MCF 10A (cell line): ENCODE measurements around the gene AMPH. TPM values are rescaled to one million over a fixed set of nuclear protein-coding genes. Genes with fewer than 3 reads are reported as not detected.
A peak's percentile ranks its signal among the peaks of the same experiment; 100 is the strongest.

ENCODE experiments used
- BruUV-seq: library from RNA; stranded (reverse); fragments of 400-500 nt; replicated peaks from 2 replicates; lab custom pipeline; 2021; lab: Mats Ljungman, UMichigan
- CTCF ChIA-PET: fragments of 300-600 bp; sonication (Branson Sonifier 250); formaldehyde crosslinking; extraction: SDS; loops from one replicate; lab custom pipeline; 2021; ENCODE audit warnings: antibody characterized with exemption, inconsistent platforms; lab: Yijun Ruan, JAX
- POLR2A ChIA-PET: fragments of 300-600, 350-650 bp; sonication (Branson Sonifier 250); formaldehyde crosslinking; extraction: SDS; loops from one replicate; lab custom pipeline; 2020; ENCODE audit warnings: antibody characterized with exemption, inconsistent platforms; lab: Yijun Ruan, JAX
- DNase-seq: peaks from one replicate; pipeline ENCODE4 v3.0.0-alpha.2; 2018; ENCODE audit not compliant: unreplicated experiment
- H3K27ac Mint-ChIP-seq: one replicate; pipeline ENCODE4 v1.8.0; 2022; ENCODE audit warnings: mild to moderate bottlenecking, low read depth, mixed read lengths; ENCODE audit not compliant: unreplicated experiment
- H3K27me3 Mint-ChIP-seq: one replicate; pipeline ENCODE4 v1.8.0; 2022; ENCODE audit warnings: mixed read lengths; ENCODE audit not compliant: insufficient read depth, unreplicated experiment
- H3K36me3 Mint-ChIP-seq: one replicate; pipeline ENCODE4 v1.8.0; 2022; ENCODE audit warnings: mild to moderate bottlenecking, moderate library complexity, mixed read lengths; ENCODE audit not compliant: insufficient read depth, unreplicated experiment
- H3K4me1 Mint-ChIP-seq: one replicate; pipeline ENCODE4 v1.8.0; 2022; ENCODE audit warnings: mixed read lengths; ENCODE audit not compliant: insufficient read depth, unreplicated experiment
- H3K4me3 Mint-ChIP-seq: one replicate; pipeline ENCODE4 v1.8.0; 2022; ENCODE audit warnings: mild to moderate bottlenecking, moderate library complexity, mixed read lengths; ENCODE audit not compliant: unreplicated experiment
- H3K9me3 Mint-ChIP-seq: one replicate; pipeline ENCODE4 v1.8.0; 2022; ENCODE audit warnings: mixed read lengths; ENCODE audit not compliant: unreplicated experiment
- intact Hi-C: fragments of 100-400 bp; cut with micrococcal nuclease; formaldehyde crosslinking; loops from 2 replicates; pipeline ENCODE4 v1.14.1; 2022
- total RNA-seq: library from RNA; stranded (reverse); gene quantifications from 2 replicates; pipeline ENCODE4 v1.2.3, GENCODE V29; 2022
- TF ChIP-seq, protein P1 (sequence below): fragments of 200-600 bp; IDR thresholded peaks from one replicate; pipeline ENCODE4 v1.8.0; 2022; ENCODE audit warnings: antibody characterized with exemption, mild to moderate bottlenecking; ENCODE audit not compliant: unreplicated experiment

Gene AMPH
- total RNA-seq, 1 experiment from 2014 or later: 0.63 TPM

DNA sequence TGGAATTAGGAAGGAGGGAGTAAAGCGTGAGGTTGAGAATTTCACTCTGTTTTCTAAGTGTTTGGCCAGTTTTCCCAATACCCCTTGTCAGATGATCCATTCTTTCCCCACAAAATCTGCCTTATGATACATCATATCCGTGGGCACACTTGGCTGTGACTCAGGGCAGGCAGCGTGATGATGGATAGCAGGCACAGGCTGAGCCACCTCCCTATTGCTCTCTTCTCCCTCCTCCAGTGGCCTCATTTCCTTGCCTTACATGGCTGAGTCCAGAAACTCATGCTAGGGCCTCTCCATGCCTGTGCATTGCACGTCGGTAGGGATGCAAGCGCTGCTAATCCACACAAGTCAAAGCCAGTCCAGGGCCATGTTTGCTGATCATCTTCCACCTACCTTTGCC is 128.3 kb downstream of the AMPH start:
- no peak overlapping the region for H3K27ac Mint-ChIP-seq
- no peak for DNase-seq
- intact Hi-C loops: no loop called here
- H3K4me3 Mint-ChIP-seq: no peak overlapping the region
- no TSS peak for BruUV-seq
- CTCF ChIA-PET: no interaction called here
- H3K36me3 Mint-ChIP-seq: no peaks in the 10 kb centered on the region
- peaks cover 34% of the 10 kb centered on the region for H3K27me3 Mint-ChIP-seq
- H3K9me3 Mint-ChIP-seq: no peaks in the 10 kb centered on the region
- POLR2A ChIA-PET: no interaction called here
- H3K4me1 Mint-ChIP-seq: no peaks in the 10 kb centered on the region
- TF ChIP-seq, protein P1, sequence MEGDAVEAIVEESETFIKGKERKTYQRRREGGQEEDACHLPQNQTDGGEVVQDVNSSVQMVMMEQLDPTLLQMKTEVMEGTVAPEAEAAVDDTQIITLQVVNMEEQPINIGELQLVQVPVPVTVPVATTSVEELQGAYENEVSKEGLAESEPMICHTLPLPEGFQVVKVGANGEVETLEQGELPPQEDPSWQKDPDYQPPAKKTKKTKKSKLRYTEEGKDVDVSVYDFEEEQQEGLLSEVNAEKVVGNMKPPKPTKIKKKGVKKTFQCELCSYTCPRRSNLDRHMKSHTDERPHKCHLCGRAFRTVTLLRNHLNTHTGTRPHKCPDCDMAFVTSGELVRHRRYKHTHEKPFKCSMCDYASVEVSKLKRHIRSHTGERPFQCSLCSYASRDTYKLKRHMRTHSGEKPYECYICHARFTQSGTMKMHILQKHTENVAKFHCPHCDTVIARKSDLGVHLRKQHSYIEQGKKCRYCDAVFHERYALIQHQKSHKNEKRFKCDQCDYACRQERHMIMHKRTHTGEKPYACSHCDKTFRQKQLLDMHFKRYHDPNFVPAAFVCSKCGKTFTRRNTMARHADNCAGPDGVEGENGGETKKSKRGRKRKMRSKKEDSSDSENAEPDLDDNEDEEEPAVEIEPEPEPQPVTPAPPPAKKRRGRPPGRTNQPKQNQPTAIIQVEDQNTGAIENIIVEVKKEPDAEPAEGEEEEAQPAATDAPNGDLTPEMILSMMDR: no peak

DNA sequence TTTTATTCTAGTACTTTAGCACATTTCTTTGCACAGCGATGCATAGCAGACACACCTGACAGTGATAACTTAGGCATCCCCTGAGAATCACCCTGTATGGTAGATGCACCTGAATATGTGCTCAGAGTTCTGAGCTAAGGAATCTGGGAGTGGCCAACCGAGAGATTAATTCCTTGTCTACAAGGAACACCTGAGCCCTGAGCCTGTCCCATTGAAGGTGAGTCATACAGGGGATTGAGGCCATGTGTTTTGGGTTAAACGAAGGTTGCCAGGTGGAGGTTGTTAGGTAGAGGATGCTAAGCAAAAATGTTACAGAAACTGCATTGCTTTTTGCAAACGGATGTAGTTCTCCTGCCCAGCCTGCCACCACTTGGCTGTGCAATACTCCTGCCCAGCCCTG is 128.9 kb downstream of the AMPH start:
- no peak overlapping the region for H3K4me3 Mint-ChIP-seq
- H3K27me3 Mint-ChIP-seq: peaks cover 34% of the 10 kb centered on the region
- intact Hi-C loops: no loop called here
- DNase-seq: peak; percentile 38
- CTCF ChIA-PET: interaction anchor here (0.7 kb wide), 2 partner anchors 106 to 530 kb away, joined by 3 to 4 read pairs; no protein-coding TSS in a partner anchor
- H3K4me1 Mint-ChIP-seq: no peaks in the 10 kb centered on the region
- no peaks in the 10 kb centered on the region for H3K36me3 Mint-ChIP-seq
- H3K9me3 Mint-ChIP-seq: no peaks in the 10 kb centered on the region
- H3K27ac Mint-ChIP-seq: no peak overlapping the region
- TF ChIP-seq, protein P1: no peak
- POLR2A ChIA-PET: no interaction called here
- BruUV-seq: no TSS peak

DNA sequence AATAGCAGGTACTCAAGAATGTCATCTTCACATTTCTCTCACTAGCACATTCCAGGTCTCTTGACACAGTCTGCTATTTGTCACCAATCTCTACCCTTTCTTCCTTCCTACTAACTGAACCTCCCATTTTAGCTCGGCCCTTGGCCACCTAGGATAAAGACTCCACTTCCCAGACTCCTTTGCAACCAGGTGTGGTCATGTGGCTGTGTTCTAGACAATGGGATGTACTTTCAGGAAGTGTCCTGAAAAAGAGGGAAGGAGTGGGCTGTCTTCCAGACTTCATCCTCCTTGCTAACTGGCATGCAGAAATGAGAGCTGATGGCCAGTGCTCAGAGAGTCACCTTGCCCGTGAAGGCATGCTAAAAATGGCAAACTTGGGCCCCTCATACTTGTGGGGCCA is 139.2 kb downstream of the AMPH start:
- no peaks in the 10 kb centered on the region for H3K4me1 Mint-ChIP-seq
- CTCF ChIA-PET: no interaction called here
- no TSS peak for BruUV-seq
- no peak overlapping the region for H3K27ac Mint-ChIP-seq
- no peaks in the 10 kb centered on the region for H3K9me3 Mint-ChIP-seq
- no peak overlapping the region for H3K4me3 Mint-ChIP-seq
- H3K36me3 Mint-ChIP-seq: no peaks in the 10 kb centered on the region
- TF ChIP-seq, protein P1: no peak
- POLR2A ChIA-PET: no interaction called here
- intact Hi-C loops: no loop called here
- H3K27me3 Mint-ChIP-seq: peaks cover 39% of the 10 kb centered on the region
- no peak for DNase-seq

DNA sequence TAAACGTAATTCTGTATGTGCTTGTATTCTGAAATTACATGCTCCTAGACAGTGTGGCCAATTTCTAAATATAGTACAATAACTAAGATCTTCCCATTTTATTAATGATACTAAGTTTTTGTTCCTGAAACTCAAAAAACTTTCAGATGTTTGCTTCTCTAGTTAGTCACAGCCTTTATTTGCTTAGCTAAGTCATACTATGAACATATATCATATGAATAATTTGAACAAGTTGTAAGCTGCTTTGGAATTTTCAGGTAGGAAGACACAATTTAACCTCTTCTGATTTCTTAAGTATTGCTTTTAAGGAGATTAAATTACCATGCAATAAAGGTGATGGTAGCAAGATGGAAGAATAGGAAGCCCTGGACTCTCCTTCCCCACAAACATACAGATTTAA is 148.7 kb downstream of the AMPH start:
- CTCF ChIA-PET: no interaction called here
- Mint-ChIP-seq H3K36me3 (no peaks in the 10 kb centered on the region), H3K27ac (no peak overlapping the region)

More for the DNA sequence above, 148.7 kb downstream of the AMPH start:
- Mint-ChIP-seq H3K4me1 (no peaks in the 10 kb centered on the region), H3K4me3 (no peak overlapping the region), H3K27me3 (peaks cover 19% of the 10 kb centered on the region), H3K9me3 (no peaks in the 10 kb centered on the region)
- no peak for DNase-seq
- intact Hi-C loops: no loop called here
- no TSS peak for BruUV-seq
- TF ChIP-seq, protein P1: no peak
- POLR2A ChIA-PET: interaction anchor here (0.5 kb wide), 1 partner anchor 25 kb away, joined by 3 read pairs; no protein-coding TSS in a partner anchor
